HEK293 (cell line): Measurements from ENCODE around the gene FGF16.
"Not testable (repeated sequence)": the region's sequence is repeated elsewhere in the genome, so short reads cannot be mapped to it uniquely, and the experiment has no call there.

ENCODE experiments used
- CTCF ChIA-PET: fragments of 350-600 bp; formaldehyde crosslinking; extraction: SDS; loops from one replicate; lab custom pipeline; 2021; ENCODE audit warnings: antibody characterized with exemption; lab: Yijun Ruan, JAX
- POLR2A ChIA-PET: fragments of 300-600 bp; formaldehyde crosslinking; extraction: SDS; loops from one replicate; lab custom pipeline; 2020; ENCODE audit warnings: antibody characterized with exemption, inconsistent platforms; lab: Yijun Ruan, JAX
- H3K27ac ChIP-seq: fragments of 200-500 bp; sonication (Bioruptor generic); 2 replicates; pipeline ENCODE4 v1.5.1; 2014; ENCODE audit warnings: low read depth, low read length, control low read depth, inconsistent platforms; ENCODE audit errors: extremely low read depth
- H3K36me3 ChIP-seq, 2 experiments: fragments of 200-500 bp in 1 of 2; sonication (Bioruptor generic) in 1 of 2; 1 replicate in 1 of 2; 2 replicates in 1 of 2; pipeline ENCODE4 v1.5.1; 2014 to 2017; ENCODE audit warnings: inconsistent platforms in 2 of 2, low read length in 2 of 2; ENCODE audit not compliant: control insufficient read depth in 2 of 2, insufficient read depth in 1 of 2
- H3K4me1 ChIP-seq: fragments of 200-500 bp; sonication (Bioruptor generic); 2 replicates; pipeline ENCODE4 v1.5.1; 2014; ENCODE audit warnings: mild to moderate bottlenecking, low read length, inconsistent platforms; ENCODE audit not compliant: control insufficient read depth, insufficient read depth
- H3K4me3 ChIP-seq: 2 replicates; pipeline ENCODE4 v1.5.1; 2011; ENCODE audit warnings: low read depth, mild to moderate bottlenecking, control low read depth, low read length, moderate library complexity
- H3K9me3 ChIP-seq: fragments of 200-500 bp; sonication (Bioruptor generic); 2 replicates; pipeline ENCODE4 v1.5.1; 2014; ENCODE audit warnings: low read depth, low read length, inconsistent platforms; ENCODE audit not compliant: control insufficient read depth, insufficient read depth
- BCL11A ChIP-seq: fragments of 450-650 bp; formaldehyde crosslinking; IDR thresholded peaks from 2 replicates; pipeline ENCODE4 v1.5.1; 2016; ENCODE audit warnings: low read depth, missing biosample characterization, missing genetic modification characterization
- GFI1B ChIP-seq: fragments of 450-650 bp; formaldehyde crosslinking; IDR thresholded peaks from 2 replicates; pipeline ENCODE4 v1.5.1; 2016; ENCODE audit warnings: missing biosample characterization, missing genetic modification characterization
- KLF10 ChIP-seq: fragments of 450-650 bp; IDR thresholded peaks from 2 replicates; pipeline ENCODE4 v1.5.1; 2018; ENCODE audit warnings: missing biosample characterization, mild to moderate bottlenecking, missing genetic modification characterization
- PRDM1 ChIP-seq: fragments of 450-650 bp; formaldehyde crosslinking; IDR thresholded peaks from 2 replicates; pipeline ENCODE4; 2016; ENCODE audit warnings: missing biosample characterization, missing genetic modification characterization
- RBAK ChIP-seq: fragments of 450-650 bp; formaldehyde crosslinking; IDR thresholded peaks from 2 replicates; pipeline ENCODE4 v1.5.1; 2016; ENCODE audit warnings: missing biosample characterization, missing genetic modification characterization
- TSHZ1 ChIP-seq: fragments of 450-650 bp; formaldehyde crosslinking; IDR thresholded peaks from 2 replicates; pipeline ENCODE4 v1.5.1; 2016; ENCODE audit warnings: missing biosample characterization, missing genetic modification characterization, borderline replicate concordance
- ZNF10 ChIP-seq: fragments of 450-650 bp; formaldehyde crosslinking; IDR thresholded peaks from 2 replicates; pipeline ENCODE4 v1.5.1; 2017; ENCODE audit warnings: missing biosample characterization, missing genetic modification characterization
- ZNF114 ChIP-seq: fragments of 450-650 bp; formaldehyde crosslinking; IDR thresholded peaks from 2 replicates; pipeline ENCODE4 v1.5.0; 2017; ENCODE audit warnings: missing biosample characterization, missing genetic modification characterization
- ZNF146 ChIP-seq: fragments of 450-650 bp; formaldehyde crosslinking; IDR thresholded peaks from 2 replicates; pipeline ENCODE4 v1.5.1; 2016; ENCODE audit warnings: missing biosample characterization, missing genetic modification characterization
- ZNF169 ChIP-seq: fragments of 450-650 bp; formaldehyde crosslinking; IDR thresholded peaks from 2 replicates; pipeline ENCODE4 v1.5.1; 2016; ENCODE audit warnings: missing biosample characterization, missing genetic modification characterization
- ZNF214 ChIP-seq: fragments of 450-650 bp; formaldehyde crosslinking; IDR thresholded peaks from 2 replicates; pipeline ENCODE4 v1.5.1; 2017; ENCODE audit warnings: missing biosample characterization, mild to moderate bottlenecking, missing genetic modification characterization, borderline replicate concordance
- ZNF266 ChIP-seq: fragments of 450-650 bp; formaldehyde crosslinking; IDR thresholded peaks from 2 replicates; pipeline ENCODE4 v1.5.1; 2016; ENCODE audit warnings: missing biosample characterization, missing genetic modification characterization, low read depth
- ZNF341 ChIP-seq: fragments of 450-650 bp; formaldehyde crosslinking; IDR thresholded peaks from 2 replicates; pipeline ENCODE4; 2016; ENCODE audit warnings: low read depth, missing biosample characterization, missing genetic modification characterization
- ZNF423 ChIP-seq: fragments of 450-650 bp; formaldehyde crosslinking; IDR thresholded peaks from 2 replicates; pipeline ENCODE4 v1.5.1; 2016; ENCODE audit warnings: missing biosample characterization, missing genetic modification characterization
- ZNF510 ChIP-seq: fragments of 450-650 bp; formaldehyde crosslinking; IDR thresholded peaks from 2 replicates; pipeline ENCODE4 v1.5.1; 2018; ENCODE audit warnings: mild to moderate bottlenecking, missing genetic modification characterization, missing biosample characterization; ENCODE audit not compliant: insufficient replicate concordance
- ZNF530 ChIP-seq: fragments of 450-650 bp; formaldehyde crosslinking; IDR thresholded peaks from 2 replicates; pipeline ENCODE4 v1.5.1; 2016; ENCODE audit warnings: low read depth, missing biosample characterization, missing genetic modification characterization
- ZNF580 ChIP-seq: fragments of 450-650 bp; formaldehyde crosslinking; IDR thresholded peaks from 2 replicates; pipeline ENCODE4 v1.5.1; 2016; ENCODE audit warnings: missing biosample characterization, missing genetic modification characterization
- ZNF624 ChIP-seq: fragments of 450-650 bp; formaldehyde crosslinking; IDR thresholded peaks from 2 replicates; pipeline ENCODE4 v1.5.1; 2017; ENCODE audit warnings: missing biosample characterization, missing genetic modification characterization
- ZNF639 ChIP-seq: fragments of 450-650 bp; formaldehyde crosslinking; IDR thresholded peaks from 2 replicates; pipeline ENCODE4 v1.5.1; 2016; ENCODE audit warnings: missing biosample characterization, missing genetic modification characterization
- ZNF747 ChIP-seq: fragments of 450-650 bp; formaldehyde crosslinking; IDR thresholded peaks from 2 replicates; pipeline ENCODE4 v1.5.1; 2016; ENCODE audit warnings: missing biosample characterization, missing genetic modification characterization
- ZSCAN30 ChIP-seq: fragments of 450-650 bp; IDR thresholded peaks from 2 replicates; pipeline ENCODE4 v1.5.1; 2018; ENCODE audit warnings: missing biosample characterization, mild to moderate bottlenecking, missing genetic modification characterization, moderate library complexity

FGF16 gene

DNA sequence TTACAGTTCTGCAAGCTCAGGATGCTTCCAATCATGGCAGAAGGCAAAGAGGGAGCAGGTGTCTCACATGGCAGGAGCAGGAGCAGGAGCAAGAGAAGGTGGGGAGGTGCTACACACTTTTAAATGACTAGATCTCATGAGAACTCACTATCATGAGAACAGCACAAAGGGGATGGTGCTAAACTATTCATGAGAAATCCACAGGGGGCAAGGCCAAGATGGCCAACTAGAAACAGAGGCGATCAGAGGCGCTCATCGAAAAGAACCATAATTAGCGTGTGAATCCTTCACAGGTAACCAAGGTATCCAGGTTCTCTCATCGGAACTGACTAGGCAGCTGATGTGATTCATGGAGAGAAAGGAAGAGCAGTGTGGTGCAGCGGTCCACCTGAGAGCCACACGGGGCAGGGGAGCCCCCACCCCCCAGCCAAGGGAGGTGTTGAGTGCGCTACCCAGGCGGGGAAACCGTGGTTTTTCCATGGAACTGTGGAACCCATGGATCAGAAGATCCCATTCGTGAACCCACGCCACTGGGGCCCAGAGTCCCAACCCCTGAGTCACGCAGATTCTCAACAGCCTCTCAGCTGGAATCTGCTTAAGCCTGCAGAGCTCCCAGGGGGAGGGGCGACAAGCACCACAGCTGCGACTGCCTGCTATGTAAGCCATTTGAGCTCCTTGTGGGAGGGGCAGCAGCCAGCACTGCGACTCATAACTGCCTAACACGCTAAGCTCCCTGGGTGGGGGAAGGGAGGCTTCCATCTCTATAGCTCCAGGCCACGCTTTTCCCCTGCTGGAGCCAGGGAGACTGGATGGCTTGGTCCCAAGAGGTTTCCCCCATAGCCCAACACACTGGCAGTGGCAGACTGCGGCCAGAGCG lies 46.7 kb downstream of the FGF16 start (continued):
- TF ChIP-seq KLF10: no peak
- TF ChIP-seq ZNF114 (tag by site-specific recombination): no peak
- no peak for TF ChIP-seq ZNF10
- TF ChIP-seq ZNF580: no peak
- TF ChIP-seq ZNF530 (tag by site-specific recombination): no peak
- TF ChIP-seq ZNF169 (tag by site-specific recombination): no peak
- TF ChIP-seq RBAK (tag by site-specific recombination): no peak
- peak; percentile 11; the same call in 1 of the 2 replicates for TF ChIP-seq ZNF423 (tag by site-specific recombination)
- TF ChIP-seq ZNF747 (tag by site-specific recombination): no peak
- TF ChIP-seq GFI1B (tag by site-specific recombination): no peak
- no peak for TF ChIP-seq ZNF214 (tag by site-specific recombination)
- no peak for TF ChIP-seq ZSCAN30 (tag by site-specific recombination)
- TF ChIP-seq ZNF341: peak; percentile 74
- no peak for TF ChIP-seq ZNF266 (tag by site-specific recombination)
- no peak for TF ChIP-seq PRDM1
- no peak for TF ChIP-seq ZNF510 (tag by site-specific recombination)
- no peak for TF ChIP-seq TSHZ1
- no peak for TF ChIP-seq ZNF639 (tag by site-specific recombination)
- no peak for TF ChIP-seq BCL11A (tag by site-specific recombination)
- TF ChIP-seq ZNF624 (tag by site-specific recombination): no peak

DNA sequence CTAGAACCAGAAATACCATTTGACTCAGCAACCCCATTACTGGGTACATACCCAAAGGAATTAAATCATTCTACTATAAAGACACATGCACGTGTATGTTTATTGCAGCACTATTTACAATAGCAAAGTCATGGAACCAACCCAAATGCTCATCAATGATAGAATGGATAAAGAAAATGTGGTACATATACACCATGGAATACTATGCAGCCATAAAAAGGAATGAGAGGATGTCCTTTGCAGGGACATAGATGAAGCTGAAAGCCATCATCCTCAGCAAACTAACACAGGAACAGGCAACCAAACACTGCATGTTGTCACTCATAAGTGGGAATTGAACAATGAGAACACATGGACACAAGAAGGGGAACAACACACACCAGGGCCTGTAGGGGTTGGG lies 53.0 kb downstream of the FGF16 start:
- CTCF ChIA-PET, H3K36me3 ChIP-seq, H3K27ac ChIP-seq, H3K9me3 ChIP-seq, POLR2A ChIA-PET, H3K4me3 ChIP-seq, H3K4me1 ChIP-seq: not testable (repeated sequence)
- peak; percentile 81 for TF ChIP-seq ZNF146 (tag by site-specific recombination)
